Thoracic aorta (tissue), 2 donors: ENCODE data around the gene VPS18. TPM values are rescaled to one million over a fixed set of nuclear protein-coding genes. Genes with fewer than 3 reads are reported as not detected.

Experiments
- ATAC-seq: fragments of 150-250 bp; one replicate; pipeline ENCODE4 v1.8.0; 2017; ENCODE audit warnings: low read depth; ENCODE audit not compliant: insufficient number of reproducible peaks, low FRiP score
- DNase-seq: peaks from one replicate; pipeline ENCODE4 v3.0.0-alpha.2; 2020; ENCODE audit warnings: low spot score
- H3K27ac ChIP-seq, 2 donors: fragments of 200-600 bp; sonication (generic); 1 replicate in 1 of 2; 2 replicates in 1 of 2; pipeline ENCODE4 v1.5.1; 2016; ENCODE audit warnings: mild to moderate bottlenecking in 2 of 2, moderate library complexity in 2 of 2
- H3K27me3 ChIP-seq: fragments of 200-600 bp; sonication (generic); replicated peaks from 2 replicates; pipeline ENCODE4 v1.6.0; 2016; ENCODE audit warnings: mild to moderate bottlenecking; ENCODE audit not compliant: insufficient read depth
- H3K36me3 ChIP-seq: fragments of 200-600 bp; sonication (generic); one replicate; pipeline ENCODE4 v1.5.1; 2016
- H3K4me1 ChIP-seq, 2 donors: fragments of 200-600 bp; sonication (generic); 1 replicate in 1 of 2; 2 replicates in 1 of 2; pipeline versions ENCODE4 v1.5.1 to v1.6.0; 2016; ENCODE audit warnings: low read depth in 2 of 2, mild to moderate bottlenecking in 1 of 2; ENCODE audit not compliant: control insufficient read depth in 1 of 2
- H3K4me3 ChIP-seq: fragments of 200-600 bp; sonication (generic); 2 replicates; pipeline ENCODE4 v1.5.1; 2016; ENCODE audit warnings: mild to moderate bottlenecking
- H3K9me3 ChIP-seq: fragments of 200-600 bp; sonication (generic); 2 replicates; pipeline ENCODE4 v1.5.1; 2016
- CTCF ChIP-seq: fragments of 200-600 bp; sonication (generic); IDR thresholded peaks from one replicate; pipeline ENCODE4 v1.5.1; 2019; ENCODE audit warnings: antibody characterized with exemption
- total RNA-seq, 2 donors: library from RNA; depleted of rRNA; stranded (reverse); fragments of >200 nt; gene quantifications; one replicate each; pipeline versions ENCODE4 v1.1.0 to v1.2.3, GENCODE V29; 2016

The VPS18 gene
- total RNA-seq, 2 donors from 2014 or later = 26.0 to 37.9 TPM

GRCh38 chr15:40863660-40864270, 30.5 kb upstream of the VPS18 start:
- no peak for TF ChIP-seq CTCF
- no peaks in the 10 kb centered on the region for H3K9me3 ChIP-seq

GRCh38 chr15:40867199-40867598, 27.1 kb upstream of the VPS18 start:
- TF ChIP-seq CTCF = no peak
- Histone ChIP-seq H3K9me3 (no peaks in the 10 kb centered on the region), H3K27me3 (no peaks in the 10 kb centered on the region), H3K4me1 (no peaks in the 10 kb centered on the region), H3K4me3 (no peak overlapping the region), H3K27ac (no peak overlapping the region), H3K36me3 (no peaks in the 10 kb centered on the region)
- no peak for ATAC-seq
- DNase-seq = no peak

More at GRCh38 chr15:40863660-40864270, 30.5 kb upstream of the VPS18 start:
- ATAC-seq = no peak
- Histone ChIP-seq H3K27ac (no peak overlapping the region), H3K4me1 (no peaks in the 10 kb centered on the region), H3K4me3 (no peak overlapping the region), H3K27me3 (no peaks in the 10 kb centered on the region), H3K36me3 (no peaks in the 10 kb centered on the region)
- DNase-seq = no peak

GRCh38 chr15:40869686-40870085, 24.6 kb upstream of the VPS18 start:
- Histone ChIP-seq H3K27ac (no peak overlapping the region), H3K4me3 (no peak overlapping the region), H3K4me1 (peaks cover 0 to 11% of the 10 kb centered on the region in 2 donors), H3K9me3 (no peaks in the 10 kb centered on the region), H3K27me3 (no peaks in the 10 kb centered on the region), H3K36me3 (no peaks in the 10 kb centered on the region)
- ATAC-seq = no peak
- no peak for TF ChIP-seq CTCF
- DNase-seq = no peak

- H3K4me3 ChIP-seq = no peak overlapping the region
- DNase-seq = no peak
- no peak for ATAC-seq
- H3K9me3 ChIP-seq = no peaks in the 10 kb centered on the region
- H3K4me1 ChIP-seq = peaks cover 0 to 11% of the 10 kb centered on the region in 2 donors
- no peaks in the 10 kb centered on the region for H3K27me3 ChIP-seq
- H3K27ac ChIP-seq = no peak overlapping the region
- TF ChIP-seq CTCF = no peak
- no peaks in the 10 kb centered on the region for H3K36me3 ChIP-seq
Measured at GRCh38 chr15:40870716-40871115, 23.5 kb upstream of the VPS18 start.

DNA sequence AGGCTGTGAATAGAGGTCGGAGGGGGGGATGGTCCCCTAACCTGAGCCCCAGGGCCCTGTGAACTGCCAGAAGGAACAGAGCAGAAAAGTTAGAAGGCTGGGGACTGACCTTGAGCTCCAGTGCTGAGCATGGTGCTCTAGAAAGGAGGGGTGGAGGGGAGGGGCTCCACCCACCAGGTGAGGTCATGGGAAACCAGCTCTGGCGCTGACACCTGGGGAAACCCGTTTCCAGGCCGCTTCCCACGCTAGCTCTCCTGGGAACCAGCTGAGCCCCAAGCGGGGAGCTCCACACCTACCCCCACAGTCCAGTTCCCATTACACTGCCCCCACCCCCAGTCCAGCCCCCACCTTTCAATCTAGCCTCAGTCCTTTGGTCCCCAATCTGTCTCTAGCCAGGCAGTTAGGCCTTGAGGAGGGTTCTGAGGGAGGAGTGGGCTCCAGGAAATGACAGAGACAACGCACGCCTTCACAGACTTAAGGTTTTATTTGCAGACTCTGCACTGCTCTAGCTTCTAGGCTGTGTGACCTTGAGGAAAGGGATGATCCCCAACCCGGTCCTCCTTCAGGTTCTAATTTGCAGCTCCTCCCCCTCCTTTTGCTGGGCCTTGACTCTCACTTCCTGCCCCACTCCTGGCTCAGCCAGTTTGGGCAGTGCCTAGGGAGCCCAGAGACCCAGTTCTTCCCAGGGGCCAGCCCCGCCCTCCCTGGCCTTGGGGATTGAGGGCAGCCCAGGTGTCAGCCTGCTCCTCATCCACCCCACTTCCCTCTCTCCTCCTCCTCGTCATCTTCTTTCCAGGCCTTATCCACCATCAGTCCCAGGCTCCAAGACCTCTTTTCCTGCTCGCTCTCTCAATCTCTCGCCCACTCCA, 22.3 kb upstream of the VPS18 start:
- no peaks in the 10 kb centered on the region for H3K27me3 ChIP-seq
- H3K27ac ChIP-seq = no peak overlapping the region
- TF ChIP-seq CTCF = no peak
- H3K4me1 ChIP-seq = peaks cover 0 to 11% of the 10 kb centered on the region in 2 donors
- ATAC-seq (no peak), DNase-seq (no peak)
- no peak overlapping the region for H3K4me3 ChIP-seq
- H3K9me3 ChIP-seq = no peaks in the 10 kb centered on the region
- H3K36me3 ChIP-seq = no peaks in the 10 kb centered on the region
